GM23248 (cell line): ENCODE results near the gene LYPD6B. TPM values are rescaled to one million over a fixed set of nuclear protein-coding genes. Genes with fewer than 3 reads are reported as not detected.

ENCODE experiments used
- DNase-seq: peaks from one replicate; pipeline ENCODE4 v3.0.0-alpha.2; 2015
- H2AFZ ChIP-seq: fragments of 200-600 bp; sonication (generic); 2 replicates; pipeline ENCODE4 v1.6.1; 2016; ENCODE audit warnings: antibody characterized with exemption
- H3F3A ChIP-seq: fragments of 200-600 bp; sonication (generic); 2 replicates; pipeline ENCODE4 v1.6.1; 2016; ENCODE audit warnings: mild to moderate bottlenecking, antibody characterized with exemption, mixed run types; ENCODE audit not compliant: insufficient read depth
- H3K27ac ChIP-seq: fragments of 200-600 bp; sonication (generic); 2 replicates; pipeline ENCODE4 v1.5.1; 2016; ENCODE audit warnings: mild to moderate bottlenecking
- H3K27me3 ChIP-seq: fragments of 200-600 bp; sonication (generic); replicated peaks from 2 replicates; pipeline ENCODE4 v1.6.1; 2016; ENCODE audit warnings: mild to moderate bottlenecking; ENCODE audit not compliant: insufficient read depth
- H3K36me3 ChIP-seq: fragments of 200-600 bp; sonication (generic); 2 replicates; pipeline ENCODE4 v1.6.1; 2016; ENCODE audit warnings: low read depth, mild to moderate bottlenecking
- H3K4me1 ChIP-seq: fragments of 200-600 bp; sonication (generic); 2 replicates; pipeline ENCODE4 v1.6.1; 2016; ENCODE audit warnings: mild to moderate bottlenecking; ENCODE audit not compliant: insufficient read depth
- H3K4me2 ChIP-seq: fragments of 200-600 bp; sonication (generic); one replicate; pipeline ENCODE4 v1.6.1; 2016; ENCODE audit warnings: mild to moderate bottlenecking; ENCODE audit not compliant: unreplicated experiment
- H3K4me3 ChIP-seq: fragments of 200-600 bp; sonication (generic); 2 replicates; pipeline ENCODE4 v1.5.1; 2016; ENCODE audit warnings: mild to moderate bottlenecking
- H3K79me2 ChIP-seq: fragments of 200-600 bp; sonication (generic); 2 replicates; pipeline ENCODE4 v1.6.1; 2016; ENCODE audit warnings: mild to moderate bottlenecking; ENCODE audit not compliant: insufficient read depth
- H3K9ac ChIP-seq: fragments of 200-600 bp; sonication (generic); 2 replicates; pipeline ENCODE4 v1.6.1; 2016; ENCODE audit warnings: mild to moderate bottlenecking
- H3K9me2 ChIP-seq: fragments of 200-600 bp; sonication (generic); 2 replicates; pipeline ENCODE4 v1.6.1; 2016; ENCODE audit warnings: mixed run types, mild to moderate bottlenecking, moderate library complexity; ENCODE audit not compliant: insufficient read depth
- H3K9me3 ChIP-seq: fragments of 200-600 bp; sonication (generic); one replicate; pipeline ENCODE4 v1.6.1; 2017; ENCODE audit warnings: low read depth
- H4K20me1 ChIP-seq: fragments of 200-600 bp; sonication (generic); 2 replicates; pipeline ENCODE4 v1.6.0; 2016; ENCODE audit not compliant: insufficient read depth
- EZH2 ChIP-seq: fragments of 200-600 bp; sonication (generic); IDR thresholded peaks from 2 replicates; pipeline ENCODE4 v1.6.1; 2018; ENCODE audit warnings: antibody characterized with exemption, mild to moderate bottlenecking; ENCODE audit not compliant: insufficient read depth, poor library complexity, severe bottlenecking
- EZH2phosphoT487 ChIP-seq: fragments of 200-600 bp; sonication (generic); IDR thresholded peaks from 2 replicates; pipeline ENCODE4 v1.6.1; 2018; ENCODE audit warnings: antibody characterized with exemption, moderate library complexity, mild to moderate bottlenecking, low read depth; ENCODE audit not compliant: insufficient read depth
- WGBS, 2 experiments: methylation state at CpG; one replicate each; pipeline ENCODE4 v1.1.6; 2015 to 2017; ENCODE audit warnings: low lambda C conversion rate in 2 of 2, low coverage in 1 of 2; ENCODE audit errors: missing lambda C conversion rate in 2 of 2; 5-methylcytosine and 5-hydroxymethylcytosine counted together
- in situ Hi-C: fragments of 300-500 bp; cut with MboI; formaldehyde crosslinking; loops from 2 replicates; pipeline ENCODE4 v1.15.0; 2020
- polyA plus RNA-seq: library from polyadenylated mRNA; unstranded; fragments of >200 nt; fragmentation: Nextera tagmentation; extraction: Ambion mirVana; gene quantifications from 2 replicates; pipeline ENCODE4 v1.2.1, GENCODE V29; 2016
- total RNA-seq: library from RNA; depleted of rRNA; stranded (reverse); fragments of >200 nt; shearing (Covaris generic); gene quantifications from 2 replicates; pipeline ENCODE4 v1.2.3, GENCODE V29; 2014; rRNA removed

The LYPD6B gene, protein sequence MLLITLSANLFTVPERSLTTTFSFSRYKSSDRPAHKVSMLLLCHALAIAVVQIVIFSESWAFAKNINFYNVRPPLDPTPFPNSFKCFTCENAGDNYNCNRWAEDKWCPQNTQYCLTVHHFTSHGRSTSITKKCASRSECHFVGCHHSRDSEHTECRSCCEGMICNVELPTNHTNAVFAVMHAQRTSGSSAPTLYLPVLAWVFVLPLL
- total RNA-seq (3.9 and 6.8 TPM in 2 replicates), polyA plus RNA-seq (11.4 and 11.5 TPM in 2 replicates)

DNA sequence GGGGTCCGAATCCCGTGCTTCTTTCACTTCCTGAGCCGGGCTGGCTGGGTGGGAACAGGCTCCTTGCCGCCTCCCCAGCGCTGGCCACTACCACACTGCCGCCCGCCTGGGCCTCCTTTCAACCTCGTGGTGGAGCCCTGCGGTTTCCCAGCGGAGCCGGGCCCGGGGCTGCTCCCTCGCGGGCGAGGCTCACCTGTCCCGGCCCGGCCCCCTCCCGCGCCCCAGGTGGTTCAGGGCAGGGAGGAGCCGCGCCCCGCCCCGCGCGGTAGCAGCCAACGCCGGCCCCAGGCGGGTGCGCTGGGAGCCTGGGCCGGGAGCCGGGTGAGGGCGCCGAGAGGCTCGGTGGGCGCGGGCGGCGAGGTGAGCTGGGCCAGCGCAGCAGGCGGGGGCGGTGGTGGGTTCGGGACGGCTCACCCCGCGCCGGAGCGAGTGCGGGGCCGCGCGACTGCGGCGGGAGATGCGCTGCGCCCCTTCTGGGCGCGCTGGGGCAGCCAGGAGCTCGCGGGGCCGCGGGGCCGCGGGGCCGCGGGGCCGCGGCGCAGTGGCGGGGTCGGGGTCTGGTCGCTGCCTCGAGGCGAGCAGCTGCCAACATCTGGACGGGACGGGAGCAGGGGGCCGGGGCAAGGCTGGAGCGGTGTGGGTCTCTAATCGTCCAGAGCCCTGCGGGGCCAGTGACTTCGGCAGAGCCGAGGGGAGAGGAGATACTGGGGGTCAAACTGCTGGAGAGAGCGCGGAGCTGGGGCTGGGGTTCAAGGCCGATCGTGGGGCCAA lies at the start of gene LYPD6B:
Gene LYPD6B, plus strand, starts transcription at position 258 of the 771 bp plus-strand sequence. CDS start 92,250 bp downstream, outside the sequence.
- WGBS, 2 experiments = 4 to 11% methylated on average over 24 to 53 of the region's 85 CpGs
- Histone ChIP-seq H3K4me1 (0 out of 2 replicates have a peak, but pooled peaks cover 3% of the 10 kb centered on the region), H2AFZ (peak within 1 kb of the TSS; percentile 64), H3K4me3 (peak within 1 kb of the TSS; percentile 59), H3K9ac (peak within 1 kb of the TSS; percentile 34), H3K36me3 (no peaks in the 10 kb centered on the region), H3K9me3 (no peaks in the 10 kb centered on the region), H3F3A (no peaks in the 10 kb centered on the region), H3K27ac (no peak within 1 kb of the TSS), H4K20me1 (no peaks in the 10 kb centered on the region), H3K27me3 (peaks cover 15% of the 10 kb centered on the region), H3K9me2 (no peaks in the 10 kb centered on the region), H3K79me2 (no peaks in the 10 kb centered on the region), H3K4me2 (peak within 1 kb of the TSS; percentile 58)
- in situ Hi-C loops = loop anchor here (10.0 kb wide), 1 partner anchor 276 kb away; no protein-coding TSS in a partner anchor
- DNase-seq = peak; percentile 38
- TF ChIP-seq EZH2 = peak; percentile 48
- TF ChIP-seq EZH2phosphoT487 = no peak

DNA sequence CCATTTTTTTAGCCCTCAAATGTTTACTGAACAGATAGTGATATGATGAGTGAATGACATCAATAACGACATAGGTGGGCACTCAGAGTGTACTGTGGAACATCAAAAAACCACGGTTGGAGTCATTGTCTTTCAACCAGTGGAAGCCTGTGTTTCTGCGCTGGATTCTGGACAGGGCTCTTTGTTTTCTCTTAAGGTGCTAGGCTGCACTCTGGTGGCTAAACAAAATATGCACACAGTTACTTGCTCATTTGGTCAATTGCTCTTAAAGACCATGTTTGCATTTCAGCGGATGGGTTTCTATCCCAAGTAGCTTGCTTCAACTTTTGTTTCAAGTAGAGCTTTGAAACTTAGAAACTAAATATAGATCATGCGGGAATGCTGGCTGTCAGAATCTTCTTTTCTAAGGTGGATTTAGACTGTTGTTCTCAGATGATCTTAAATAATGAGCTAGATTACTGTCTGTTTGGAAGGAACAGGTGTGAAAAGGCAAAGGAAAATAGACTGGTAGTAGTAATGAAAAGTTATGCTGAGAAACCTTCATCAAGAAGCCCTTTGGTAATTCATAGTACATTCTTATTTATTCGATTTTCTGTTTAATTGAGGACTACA lies 48.5 kb upstream of the LYPD6B start:
- H3K79me2 ChIP-seq = no peaks in the 10 kb centered on the region
- H3K27ac ChIP-seq = no peak overlapping the region
- peaks cover 8% of the 10 kb centered on the region; the same call in 1 of the 2 replicates for H3K27me3 ChIP-seq
- WGBS, 2 experiments = 7 to 10% methylated on average over 6 of the region's 6 CpGs
- no peaks in the 10 kb centered on the region; the same call in 1 of the 2 replicates for H3K4me1 ChIP-seq
- no peak overlapping the region for H3K4me2 ChIP-seq
- H4K20me1 ChIP-seq = no peaks in the 10 kb centered on the region
- no peaks in the 10 kb centered on the region for H3K9me2 ChIP-seq
- H3K9ac ChIP-seq = no peak overlapping the region
- TF ChIP-seq EZH2 (no peak), EZH2phosphoT487 (no peak)
- H3F3A ChIP-seq = no peaks in the 10 kb centered on the region
- no peaks in the 10 kb centered on the region for H3K36me3 ChIP-seq
- H2AFZ ChIP-seq = no peak overlapping the region
- peak; percentile 87 for DNase-seq
- no peak overlapping the region for H3K4me3 ChIP-seq
- H3K9me3 ChIP-seq = no peaks in the 10 kb centered on the region
- in situ Hi-C loops = loop anchor here (10.0 to 25.0 kb wide), 2 partner anchors 465 to 1003 kb away; no protein-coding TSS in a partner anchor

DNA sequence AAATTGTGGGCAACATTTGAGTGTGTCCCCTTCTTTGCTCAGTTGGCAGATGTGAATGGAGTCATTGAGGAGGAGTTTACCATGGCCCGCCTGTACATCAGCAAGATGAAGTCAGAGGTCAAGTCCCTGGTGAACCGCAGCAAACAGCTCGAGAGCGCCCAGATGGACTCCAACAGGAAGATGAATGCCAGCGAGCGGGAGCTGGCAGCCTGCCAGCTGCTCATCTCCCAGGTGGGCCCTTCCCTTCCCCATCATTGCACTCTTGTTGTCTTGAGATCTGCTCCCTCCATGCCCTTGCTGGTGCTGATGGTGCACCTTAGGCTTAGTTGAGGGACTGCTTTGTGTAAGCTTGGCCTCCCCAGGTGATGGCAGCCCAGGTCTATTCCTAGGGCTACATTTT lies 47.5 kb upstream of the LYPD6B start:
- Histone ChIP-seq H3K79me2 (no peaks in the 10 kb centered on the region), H3K27ac (no peak overlapping the region), H3K4me3 (no peak overlapping the region), H3K9me2 (no peaks in the 10 kb centered on the region), H3K4me1 (no peaks in the 10 kb centered on the region; the same call in 1 of the 2 replicates), H2AFZ (no peak overlapping the region), H4K20me1 (no peaks in the 10 kb centered on the region), H3K9me3 (no peaks in the 10 kb centered on the region), H3K27me3 (peaks cover under 1% of the 10 kb centered on the region; the same call in 1 of the 2 replicates), H3K4me2 (no peak overlapping the region), H3F3A (no peaks in the 10 kb centered on the region), H3K9ac (no peak overlapping the region), H3K36me3 (no peaks in the 10 kb centered on the region)
- 72 to 77% methylated on average over 6 of the region's 6 CpGs for WGBS, 2 experiments
- in situ Hi-C loops = loop anchor here (25.0 kb wide), 1 partner anchor 1004 kb away; no protein-coding TSS in a partner anchor
- no peak for DNase-seq
- TF ChIP-seq EZH2 (no peak), EZH2phosphoT487 (no peak)

DNA sequence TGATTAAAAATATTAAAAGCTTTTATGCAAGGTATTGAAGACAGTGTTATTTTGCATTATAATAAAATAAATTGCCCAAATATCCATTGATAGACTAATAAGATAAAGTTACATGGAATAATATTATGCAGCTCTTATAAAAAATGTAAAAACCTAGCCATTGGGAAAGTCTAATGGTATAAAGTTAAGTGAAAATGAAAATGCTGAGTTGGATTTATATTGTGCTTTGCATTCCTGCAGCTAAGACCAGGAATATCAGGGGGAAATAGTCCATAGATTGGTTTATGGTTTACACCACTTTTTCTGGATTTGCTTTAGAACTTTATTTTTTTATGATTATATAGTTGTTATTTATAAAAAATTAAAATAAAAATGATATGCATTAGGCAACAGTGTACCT lies 46.1 kb upstream of the LYPD6B start:
- TF ChIP-seq EZH2 = no peak
- Histone ChIP-seq H2AFZ (no peak overlapping the region), H3K27me3 (no peaks in the 10 kb centered on the region), H3K9ac (no peak overlapping the region), H3K4me2 (no peak overlapping the region), H3K4me1 (no peaks in the 10 kb centered on the region; the same call in 1 of the 2 replicates), H3K36me3 (no peaks in the 10 kb centered on the region), H3K27ac (no peak overlapping the region), H3K4me3 (no peak overlapping the region), H3K9me3 (no peaks in the 10 kb centered on the region), H4K20me1 (no peaks in the 10 kb centered on the region), H3K79me2 (no peaks in the 10 kb centered on the region), H3F3A (no peaks in the 10 kb centered on the region), H3K9me2 (no peaks in the 10 kb centered on the region)
- no peak for DNase-seq
- in situ Hi-C loops = loop anchor here (25.0 kb wide), 1 partner anchor 1005 kb away; no protein-coding TSS in a partner anchor
